ENCODE measurements around the gene CNN2.
A peak's percentile ranks its signal among the peaks of the same experiment; 100 is the strongest.

Gene CNN2

GRCh38 chr19:1052349-1052975, 26.1 kb downstream of the CNN2 start:
- no peak for DNase-seq

- no peak for DNase-seq
These were observed 27.0 kb downstream of the CNN2 start for GRCh38 chr19:1053176-1054101.

GRCh38 chr19:1054102-1055027, 28.0 kb downstream of the CNN2 start:
- no peak for DNase-seq

GRCh38 chr19:1055028-1055425, 28.6 kb downstream of the CNN2 start:
- DNase-seq, result no peak

- DNase-seq, result no peak
These were observed 29.6 kb downstream of the CNN2 start for GRCh38 chr19:1055886-1056620.

GRCh38 chr19:1057176-1057855, 30.9 kb downstream of the CNN2 start:
- DNase-seq, result peak in 5 of 6 experiments; percentile 20 to 62 (median 30)

GRCh38 chr19:1058112-1058511, 31.7 kb downstream of the CNN2 start:
- no peak for DNase-seq

DNA sequence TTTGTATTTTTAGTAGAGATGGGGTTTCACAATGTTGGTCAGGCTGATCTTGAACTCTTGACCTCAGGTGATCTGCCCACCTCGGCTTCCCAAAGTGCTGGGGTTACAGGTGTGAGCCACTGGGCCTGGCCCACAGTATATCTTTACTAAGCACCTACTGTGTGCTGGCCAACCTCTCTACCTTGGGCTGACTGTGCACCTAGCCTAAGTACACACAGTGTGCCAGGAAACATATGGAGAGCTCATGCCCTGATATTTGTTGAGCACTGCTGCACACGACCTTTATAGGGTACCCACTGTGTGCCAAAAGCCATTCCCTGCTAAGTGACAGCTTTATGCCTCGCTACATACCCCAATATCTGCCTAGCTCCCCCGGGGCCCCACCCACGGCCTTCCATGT, 34.3 kb downstream of the CNN2 start:
- no peak for DNase-seq

- no peak for DNase-seq
These were observed 35.6 kb downstream of the CNN2 start for GRCh38 chr19:1061987-1062386.

GRCh38 chr19:1062387-1063029, 36.1 kb downstream of the CNN2 start:
- no peak for DNase-seq

GRCh38 chr19:1063030-1063908, 36.9 kb downstream of the CNN2 start:
- DNase-seq, result peak; percentile 64 to 88 (median 76)

GRCh38 chr19:1063909-1064660, 37.7 kb downstream of the CNN2 start:
- no peak for DNase-seq

DNA sequence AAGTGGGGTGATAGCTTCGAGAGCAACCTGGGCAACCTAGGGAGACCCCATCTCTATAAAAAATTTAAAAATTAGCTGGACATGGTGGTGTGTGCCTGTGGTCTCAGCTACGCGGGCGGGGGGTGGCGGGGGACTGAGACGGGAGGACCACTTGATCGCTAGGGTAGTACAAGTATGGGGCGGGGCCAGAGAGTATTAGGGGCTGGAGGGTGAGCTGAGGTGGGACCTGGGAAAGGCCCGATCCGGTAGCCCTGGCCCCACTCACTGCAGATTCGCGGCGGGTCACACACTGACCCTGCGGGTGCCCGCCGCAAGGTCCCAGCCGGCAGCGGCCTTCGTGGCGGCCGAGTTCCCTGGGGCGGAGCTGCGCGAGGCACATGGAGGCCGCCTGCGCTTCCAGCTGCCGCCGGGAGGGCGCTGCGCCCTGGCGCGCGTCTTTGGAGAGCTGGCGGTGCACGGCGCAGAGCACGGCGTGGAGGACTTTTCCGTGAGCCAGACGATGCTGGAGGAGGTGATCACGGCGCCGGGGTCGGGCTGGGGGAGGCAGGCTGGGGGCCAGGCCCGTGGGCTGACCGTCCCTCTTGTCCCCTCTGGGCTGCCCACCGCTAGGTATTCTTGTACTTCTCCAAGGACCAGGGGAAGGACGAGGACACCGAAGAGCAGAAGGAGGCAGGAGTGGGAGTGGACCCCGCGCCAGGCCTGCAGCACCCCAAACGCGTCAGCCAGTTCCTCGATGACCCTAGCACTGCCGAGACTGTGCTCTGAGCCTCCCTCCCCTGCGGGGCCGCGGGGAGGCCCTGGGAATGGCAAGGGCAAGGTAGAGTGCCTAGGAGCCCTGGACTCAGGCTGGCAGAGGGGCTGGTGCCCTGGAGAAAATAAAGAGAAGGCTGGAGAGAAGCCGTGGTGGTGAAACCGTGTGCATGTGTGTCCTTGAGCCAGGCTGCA, 38.5 kb downstream of the CNN2 start:
- DNase-seq, result peak; percentile 41 to 74 (median 59)

DNA sequence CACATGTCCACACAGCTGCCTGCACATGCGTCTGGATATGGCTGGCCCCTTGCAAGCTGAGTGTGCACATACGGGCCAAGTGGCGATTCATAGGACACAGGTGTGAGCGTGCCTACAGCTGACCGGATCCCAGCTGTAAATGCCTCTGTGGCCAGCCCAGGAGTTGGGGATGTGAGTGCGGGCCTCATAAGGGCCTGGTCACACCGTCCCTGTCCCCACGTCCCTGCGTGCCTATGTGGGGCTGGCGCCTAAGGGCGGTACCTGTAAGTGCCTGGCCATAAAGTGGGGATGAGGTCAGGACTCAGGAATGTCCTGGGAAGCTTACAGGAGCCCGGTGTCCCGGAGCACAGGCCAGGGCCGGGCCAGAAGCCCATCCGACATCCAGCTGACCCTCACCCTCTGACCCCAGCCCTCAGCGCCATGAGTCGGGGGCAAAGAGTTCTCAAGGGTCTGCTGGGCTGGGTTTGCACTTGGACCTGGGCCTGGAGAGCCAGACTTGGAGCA, 39.2 kb downstream of the CNN2 start:
- no peak for DNase-seq

GRCh38 chr19:1066251-1066747, 39.9 kb downstream of the CNN2 start:
- DNase-seq, result peak in 1 of 6 experiments; percentile 25

DNA sequence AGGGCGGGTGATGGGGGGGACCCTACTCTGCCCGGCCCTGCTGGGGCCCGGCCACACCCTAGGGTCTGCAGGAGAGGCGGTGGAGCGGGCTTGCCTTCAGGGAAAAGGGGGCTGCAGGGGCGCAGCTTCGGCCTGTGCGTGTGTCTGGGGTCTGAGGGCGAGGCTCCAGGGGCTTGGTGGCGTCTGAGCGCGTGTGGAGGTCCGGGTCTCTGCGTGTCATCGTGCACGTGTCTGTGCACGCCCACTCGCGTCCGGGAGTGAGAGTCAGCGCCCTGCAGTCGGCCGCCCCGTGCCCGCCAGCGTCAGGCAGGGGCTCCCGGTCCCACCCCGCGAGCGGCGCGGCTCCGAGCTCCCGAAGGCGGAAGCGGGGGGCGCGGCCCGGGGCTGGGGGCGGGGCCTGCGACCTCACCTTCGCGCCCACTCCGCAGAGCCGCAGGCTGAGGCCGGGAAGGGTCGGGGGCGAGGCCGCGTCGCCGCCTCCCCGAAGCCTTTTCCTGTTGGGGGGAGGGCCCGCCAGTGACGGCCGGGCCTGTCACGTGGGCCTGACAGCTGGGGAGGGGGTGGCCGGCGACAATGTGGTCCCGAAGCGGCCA, 40.4 kb downstream of the CNN2 start, which contains the start of gene ARHGAP45:
TSS of gene ARHGAP45 (plus strand) at position 420 of the 593 bp plus-strand sequence. CDS start 239 bp downstream, outside the sequence.
- DNase-seq, result peak; percentile 76 to 91 (median 85)

DNA sequence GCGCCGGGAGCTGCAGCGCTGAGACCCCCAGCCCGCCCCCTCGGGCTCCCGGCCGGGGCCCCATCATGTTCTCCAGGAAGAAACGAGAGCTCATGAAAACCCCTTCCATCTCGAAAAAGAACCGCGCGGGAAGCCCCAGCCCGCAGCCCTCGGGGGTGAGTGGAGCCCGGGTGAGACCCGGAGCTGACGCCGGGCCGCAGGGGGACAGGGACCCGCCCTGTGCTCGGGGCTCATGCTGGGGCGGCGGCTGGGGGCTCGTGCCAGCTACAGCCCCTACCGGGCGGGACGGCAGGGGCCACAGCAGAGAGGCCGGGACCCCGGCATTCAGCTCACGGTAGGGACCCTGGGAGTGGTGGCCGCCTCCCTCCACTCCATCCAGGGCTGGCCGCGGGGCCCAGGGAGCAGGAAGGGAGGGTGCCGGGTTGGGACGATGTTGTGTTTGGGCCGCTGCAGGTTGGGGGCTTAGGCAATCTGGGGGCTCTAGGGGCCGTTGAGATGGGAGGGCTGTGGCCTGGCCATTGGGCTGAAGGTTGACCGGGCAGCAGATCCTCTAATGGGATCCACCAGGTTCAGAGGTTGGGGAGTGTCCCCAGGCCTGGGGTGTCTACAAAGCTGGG, 41.0 kb downstream of the CNN2 start:
- peak; percentile 79 to 91 (median 85) for DNase-seq
